Measurements from ENCODE around the gene SLC2A13.
"Not testable (repeated sequence)": the region's sequence is repeated elsewhere in the genome, so short reads cannot be mapped to it uniquely, and the experiment has no call there.

The SLC2A13 gene

DNA sequence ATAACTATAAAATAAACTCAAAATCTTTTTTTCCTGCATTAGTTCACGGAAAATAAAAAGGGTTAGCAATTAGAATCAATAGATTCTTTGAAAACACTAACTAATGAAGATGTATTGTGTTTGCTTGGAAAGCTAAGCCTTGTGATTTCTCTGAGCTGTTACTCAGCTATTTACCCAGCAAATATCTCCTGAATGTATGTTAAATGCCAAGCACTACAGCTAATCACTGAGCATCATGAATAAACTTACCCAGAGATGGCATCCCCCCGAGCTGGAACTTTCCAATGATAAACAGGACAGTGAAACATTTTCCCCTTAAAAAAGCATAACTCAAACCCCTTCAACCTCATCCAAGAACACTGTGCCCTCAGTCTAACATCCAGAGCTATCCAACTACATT lies 71.2 kb downstream of the SLC2A13 start:
- DNase-seq = no peak

DNA sequence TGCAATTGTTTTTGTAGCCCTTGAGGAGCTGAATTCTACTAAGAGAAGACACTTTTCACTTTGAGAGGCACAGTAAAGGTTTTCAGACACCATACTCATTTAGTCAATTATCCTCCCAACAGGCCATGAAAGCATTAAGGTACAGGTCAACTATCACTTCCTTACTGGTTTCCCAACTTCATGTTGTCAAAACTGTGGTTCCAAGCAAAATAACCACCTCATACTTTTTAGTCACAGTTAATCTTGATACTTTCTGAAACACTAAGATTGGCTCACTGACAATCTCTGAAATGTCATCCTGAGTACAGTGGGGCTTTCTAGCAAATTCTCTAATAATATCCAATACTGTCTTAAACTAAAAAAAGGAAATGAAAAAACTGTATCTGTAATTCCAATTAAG lies 71.7 kb downstream of the SLC2A13 start:
- no peak overlapping the region for H3K4me3 Mint-ChIP-seq
- H3K27ac Mint-ChIP-seq = no peak overlapping the region
- no peaks in the 10 kb centered on the region for H3K9me3 Mint-ChIP-seq
- ATAC-seq = no peak
- no peaks in the 10 kb centered on the region for H3K27me3 Mint-ChIP-seq
- H3K4me1 Mint-ChIP-seq = peaks cover 1% of the 10 kb centered on the region
- H3K36me3 Mint-ChIP-seq (ENCODE audit: low read depth) = no peaks in the 10 kb centered on the region
- DNase-seq = no peak

More for the DNA sequence above, 71.2 kb downstream of the SLC2A13 start:
- no peaks in the 10 kb centered on the region for H3K9me3 Mint-ChIP-seq
- H3K4me1 Mint-ChIP-seq = peaks cover 7% of the 10 kb centered on the region
- H3K4me3 Mint-ChIP-seq = no peak overlapping the region
- H3K27ac Mint-ChIP-seq = no peak overlapping the region
- ATAC-seq = no peak
- no peaks in the 10 kb centered on the region for H3K36me3 Mint-ChIP-seq (ENCODE audit: low read depth)
- H3K27me3 Mint-ChIP-seq = no peaks in the 10 kb centered on the region

- H3K27me3 Mint-ChIP-seq = no peaks in the 10 kb centered on the region
- ATAC-seq (no peak), DNase-seq (no peak)
- H3K4me3 Mint-ChIP-seq = no peak overlapping the region
- no peaks in the 10 kb centered on the region for H3K36me3 Mint-ChIP-seq (ENCODE audit: low read depth)
- no peaks in the 10 kb centered on the region for H3K9me3 Mint-ChIP-seq
- no peaks in the 10 kb centered on the region for H3K4me1 Mint-ChIP-seq
- H3K27ac Mint-ChIP-seq = no peak overlapping the region
Measured at GRCh38 chr12:40033242-40033630, 72.6 kb downstream of the SLC2A13 start.

GRCh38 chr12:40032433-40033241 lies 73.2 kb downstream of the SLC2A13 start:
- DNase-seq (no peak), ATAC-seq (no peak)
- Mint-ChIP-seq H3K27ac (no peak overlapping the region), H3K9me3 (no peaks in the 10 kb centered on the region), H3K27me3 (no peaks in the 10 kb centered on the region), H3K4me3 (no peak overlapping the region), H3K36me3 (ENCODE audit: low read depth) (no peaks in the 10 kb centered on the region), H3K4me1 (no peaks in the 10 kb centered on the region)

GRCh38 chr12:40031965-40032364 lies 73.9 kb downstream of the SLC2A13 start:
- Mint-ChIP-seq H3K36me3 (ENCODE audit: low read depth) (no peaks in the 10 kb centered on the region), H3K27me3 (no peaks in the 10 kb centered on the region), H3K4me3 (no peak overlapping the region), H3K9me3 (no peaks in the 10 kb centered on the region), H3K4me1 (no peaks in the 10 kb centered on the region), H3K27ac (no peak overlapping the region)
- no peak for ATAC-seq
- no peak for DNase-seq

GRCh38 chr12:40030970-40031369 lies 74.9 kb downstream of the SLC2A13 start:
- H3K4me3 Mint-ChIP-seq; H3K27ac Mint-ChIP-seq; H3K4me1 Mint-ChIP-seq; DNase-seq; H3K27me3 Mint-ChIP-seq; H3K36me3 Mint-ChIP-seq (ENCODE audit: low read depth); H3K9me3 Mint-ChIP-seq; ATAC-seq: not testable (repeated sequence)

DNA sequence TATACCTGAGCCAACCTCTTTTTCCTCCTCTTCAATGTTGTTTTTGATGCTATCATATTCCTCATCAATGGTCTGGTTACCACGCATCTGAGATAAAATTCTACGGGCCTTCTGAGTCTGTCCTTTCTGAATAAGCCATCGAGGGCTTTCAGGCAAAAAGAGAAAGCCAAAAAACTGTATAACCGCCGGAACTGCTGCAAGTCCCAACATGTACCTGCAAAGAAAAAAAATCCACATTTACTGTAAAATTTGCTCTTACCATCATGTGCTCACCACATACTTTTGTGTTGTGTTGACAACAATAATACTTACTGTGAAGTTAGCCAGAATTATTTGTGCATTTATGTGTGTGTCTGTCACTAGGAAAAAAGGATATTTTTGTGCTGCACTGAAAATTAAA lies 77.6 kb downstream of the SLC2A13 start:
- Mint-ChIP-seq H3K4me1 (no peaks in the 10 kb centered on the region), H3K9me3 (no peaks in the 10 kb centered on the region), H3K27me3 (no peaks in the 10 kb centered on the region), H3K27ac (no peak overlapping the region), H3K4me3 (no peak overlapping the region), H3K36me3 (ENCODE audit: low read depth) (no peaks in the 10 kb centered on the region)
- ATAC-seq (no peak), DNase-seq (no peak)

DNA sequence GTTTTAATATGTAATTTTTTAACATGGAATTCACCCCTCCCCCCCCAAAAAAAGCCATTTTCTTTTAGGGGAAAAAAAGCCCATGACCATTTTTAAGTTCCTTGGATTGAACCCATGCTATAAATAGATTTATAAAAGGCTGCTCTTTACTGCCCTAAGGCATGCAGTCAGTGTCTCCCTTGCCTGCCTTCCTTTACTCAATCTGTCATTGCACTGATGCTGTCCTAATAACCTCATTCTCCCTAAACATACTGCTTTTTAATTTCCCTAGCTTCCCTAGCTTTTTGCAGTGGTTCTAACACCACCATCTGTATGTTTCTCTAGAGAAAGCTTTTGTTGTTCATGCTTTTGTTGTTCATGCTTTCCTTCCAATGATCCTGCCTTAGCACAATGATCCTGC lies 83.0 kb downstream of the SLC2A13 start:
- no peaks in the 10 kb centered on the region for H3K36me3 Mint-ChIP-seq (ENCODE audit: low read depth)
- no peaks in the 10 kb centered on the region for H3K9me3 Mint-ChIP-seq
- H3K4me3 Mint-ChIP-seq = no peak overlapping the region
- H3K27ac Mint-ChIP-seq = no peak overlapping the region
- DNase-seq = no peak
- H3K4me1 Mint-ChIP-seq = no peaks in the 10 kb centered on the region
- ATAC-seq = no peak
- no peaks in the 10 kb centered on the region for H3K27me3 Mint-ChIP-seq

DNA sequence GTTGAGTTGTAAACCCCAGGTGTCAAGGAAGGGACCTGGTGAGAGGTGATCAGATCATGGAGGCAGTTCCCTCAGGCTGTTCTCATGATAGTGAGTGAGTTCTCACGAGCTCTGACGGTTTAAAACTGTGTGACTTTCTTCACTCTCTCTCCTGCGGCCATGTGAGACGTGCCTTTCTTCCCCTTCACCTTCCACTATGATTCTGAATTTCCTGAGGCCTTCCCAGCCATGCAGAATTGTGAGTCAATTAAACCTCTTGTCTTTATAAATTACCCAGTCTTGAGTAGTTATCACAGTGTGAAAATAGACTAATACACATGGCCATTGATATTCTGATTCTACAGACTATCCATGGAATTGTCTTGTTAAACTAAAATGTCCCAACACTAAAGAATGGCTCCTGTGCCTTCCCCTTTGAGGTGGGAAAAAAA lies 85.6 kb downstream of the SLC2A13 start:
- Mint-ChIP-seq H3K4me1 (peaks cover 6% of the 10 kb centered on the region), H3K27me3 (no peaks in the 10 kb centered on the region), H3K9me3 (no peaks in the 10 kb centered on the region), H3K4me3 (no peak overlapping the region), H3K27ac (no peak overlapping the region), H3K36me3 (ENCODE audit: low read depth) (no peaks in the 10 kb centered on the region)
- DNase-seq = no peak
- no peak for ATAC-seq

DNA sequence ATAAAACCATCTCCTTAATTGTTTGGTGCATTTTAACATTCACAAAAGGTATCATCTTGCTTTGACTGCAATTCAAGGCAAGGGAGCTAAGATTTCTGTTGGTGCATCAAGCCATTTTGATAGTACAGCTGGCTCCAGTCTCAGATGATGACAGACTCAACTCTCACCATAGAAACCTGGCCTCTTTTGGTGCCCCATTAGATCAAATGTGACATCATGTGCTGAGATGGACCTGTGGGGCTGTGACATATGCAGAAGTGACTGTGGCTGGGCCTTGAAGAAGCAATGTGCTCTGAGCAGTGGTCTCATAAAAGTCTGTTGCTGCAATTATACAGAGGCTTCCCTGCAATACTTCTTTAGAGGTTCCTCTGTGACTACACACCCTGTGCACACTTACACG lies 88.4 kb downstream of the SLC2A13 start:
- ATAC-seq (no peak), DNase-seq (no peak)
- no peak overlapping the region for H3K27ac Mint-ChIP-seq

GRCh38 chr12:40016980-40017379 lies 88.9 kb downstream of the SLC2A13 start:
- Mint-ChIP-seq H3K9me3 (no peaks in the 10 kb centered on the region), H3K4me3 (no peak overlapping the region), H3K4me1 (peaks cover 25% of the 10 kb centered on the region), H3K36me3 (ENCODE audit: low read depth) (no peaks in the 10 kb centered on the region), H3K27me3 (no peaks in the 10 kb centered on the region), H3K27ac (no peak overlapping the region)
- ATAC-seq (no peak), DNase-seq (no peak)

More for the DNA sequence above, 88.4 kb downstream of the SLC2A13 start:
- H3K36me3 Mint-ChIP-seq (ENCODE audit: low read depth) = no peaks in the 10 kb centered on the region
- H3K9me3 Mint-ChIP-seq = no peaks in the 10 kb centered on the region
- H3K4me1 Mint-ChIP-seq = peaks cover 22% of the 10 kb centered on the region
- no peak overlapping the region for H3K4me3 Mint-ChIP-seq
- no peaks in the 10 kb centered on the region for H3K27me3 Mint-ChIP-seq

DNA sequence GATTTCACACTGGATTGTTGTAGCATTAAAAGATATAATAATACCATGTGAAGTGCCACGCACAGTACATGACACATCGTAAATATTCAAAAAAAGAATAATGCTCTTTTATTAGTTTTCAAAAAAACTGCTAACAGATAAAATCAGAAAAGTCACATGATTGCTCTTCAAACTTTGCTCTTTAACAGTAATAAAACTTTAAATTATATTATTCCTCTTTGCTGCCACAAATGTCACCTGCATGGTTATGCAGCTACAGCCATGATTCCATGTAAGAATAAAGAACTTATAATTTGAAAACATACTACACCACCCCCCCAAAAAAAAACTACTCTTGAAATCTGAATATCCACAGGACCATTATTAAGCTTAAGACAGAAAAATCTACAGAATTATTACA lies 90.0 kb downstream of the SLC2A13 start:
- Mint-ChIP-seq H3K27me3 (no peaks in the 10 kb centered on the region), H3K9me3 (no peaks in the 10 kb centered on the region), H3K36me3 (ENCODE audit: low read depth) (no peaks in the 10 kb centered on the region), H3K4me1 (peaks cover 30% of the 10 kb centered on the region), H3K27ac (no peak overlapping the region), H3K4me3 (no peak overlapping the region)
- DNase-seq = no peak
- ATAC-seq = no peak

- Mint-ChIP-seq H3K4me1 (peaks cover 30% of the 10 kb centered on the region), H3K27me3 (no peaks in the 10 kb centered on the region), H3K4me3 (no peak overlapping the region), H3K36me3 (ENCODE audit: low read depth) (no peaks in the 10 kb centered on the region), H3K9me3 (no peaks in the 10 kb centered on the region), H3K27ac (no peak overlapping the region)
- ATAC-seq = peak; percentile 81
- DNase-seq = no peak
Measured at GRCh38 chr12:40015345-40015744, 90.5 kb downstream of the SLC2A13 start.

GRCh38 chr12:40013847-40014246 lies 92.0 kb downstream of the SLC2A13 start:
- Mint-ChIP-seq H3K9me3 (no peaks in the 10 kb centered on the region), H3K4me3 (no peak overlapping the region), H3K4me1 (peaks cover 30% of the 10 kb centered on the region), H3K27ac (no peak overlapping the region), H3K27me3 (no peaks in the 10 kb centered on the region), H3K36me3 (ENCODE audit: low read depth) (no peaks in the 10 kb centered on the region)
- ATAC-seq (no peak), DNase-seq (no peak)

DNA sequence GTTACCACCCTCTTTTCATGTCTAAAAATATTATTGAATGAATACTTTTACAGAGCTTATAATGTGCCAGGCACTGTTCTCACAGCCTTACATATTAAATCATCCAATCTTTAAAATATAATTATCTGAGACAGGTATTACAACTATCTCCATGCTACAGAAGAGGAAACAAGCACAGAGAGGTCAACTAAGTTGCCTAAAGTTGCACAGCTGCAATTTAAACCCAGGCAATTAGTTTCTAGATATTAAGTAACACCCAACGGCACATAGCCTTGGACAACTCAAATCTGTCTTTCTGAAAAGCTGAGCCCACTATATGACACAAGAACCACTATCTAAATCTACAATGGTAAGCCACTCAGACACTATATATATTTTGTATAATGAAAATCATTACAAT lies 92.6 kb downstream of the SLC2A13 start:
- Mint-ChIP-seq H3K9me3 (no peaks in the 10 kb centered on the region), H3K36me3 (ENCODE audit: low read depth) (no peaks in the 10 kb centered on the region), H3K27me3 (no peaks in the 10 kb centered on the region), H3K4me1 (peaks cover 30% of the 10 kb centered on the region), H3K27ac (no peak overlapping the region), H3K4me3 (no peak overlapping the region)
- no peak for ATAC-seq
- no peak for DNase-seq

DNA sequence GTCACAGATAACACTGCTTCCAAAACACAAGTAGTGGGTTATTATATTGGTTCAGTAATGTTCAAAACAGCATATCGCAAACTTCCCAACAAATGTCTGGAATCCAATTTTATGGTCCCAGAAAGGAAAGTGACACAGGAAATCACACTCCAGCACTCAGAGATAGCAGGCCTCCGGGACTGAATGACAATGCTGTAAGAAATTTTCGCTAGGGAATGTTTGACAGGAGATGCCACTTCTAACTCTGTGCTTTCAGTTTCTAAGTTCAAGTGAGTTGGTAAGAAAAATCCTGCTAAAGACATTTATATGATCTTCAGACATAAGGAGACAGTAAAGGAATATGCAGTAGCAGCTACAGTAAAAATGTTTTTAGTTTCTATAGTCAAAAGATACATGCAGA lies 93.2 kb downstream of the SLC2A13 start:
- no peaks in the 10 kb centered on the region for H3K36me3 Mint-ChIP-seq (ENCODE audit: low read depth)
- no peaks in the 10 kb centered on the region for H3K27me3 Mint-ChIP-seq
- no peak for DNase-seq
- ATAC-seq = no peak
- no peak overlapping the region for H3K27ac Mint-ChIP-seq
- H3K9me3 Mint-ChIP-seq = no peaks in the 10 kb centered on the region
- H3K4me1 Mint-ChIP-seq = peaks cover 30% of the 10 kb centered on the region
- H3K4me3 Mint-ChIP-seq = no peak overlapping the region
